Aorta (tissue), 5 donors: ENCODE results near the gene LPCAT1. TPM values are rescaled to one million over a fixed set of nuclear protein-coding genes. Genes with fewer than 3 reads are reported as not detected.

Experiments used
- ATAC-seq: fragments of 200-7000 bp; cut with Tn5 transposase; one replicate; pipeline ENCODE4 v1.9.1; 2022; ENCODE audit warnings: moderate library complexity; ENCODE audit not compliant: low FRiP score
- DNase-seq, 2 donors: peaks; one replicate each; pipeline ENCODE4 v3.0.0-alpha.2; 2020
- H3K27ac ChIP-seq, 2 donors: one replicate each; pipeline ENCODE4 v1.5.1; 2013; ENCODE audit warnings: low read length in 2 of 2, mild to moderate bottlenecking in 2 of 2, moderate library complexity in 2 of 2, control low read depth in 1 of 2, inconsistent platforms in 1 of 2, low read depth in 1 of 2
- H3K27me3 ChIP-seq, 2 donors: one replicate each; pipeline ENCODE4 v1.6.1; 2013; ENCODE audit warnings: control low read depth in 1 of 2, low read length in 1 of 2, mild to moderate bottlenecking in 1 of 2, moderate library complexity in 1 of 2; ENCODE audit not compliant: insufficient read depth in 2 of 2, control insufficient read depth in 1 of 2
- H3K36me3 ChIP-seq, 2 donors: one replicate each; pipeline ENCODE4 v1.6.1; 2013; ENCODE audit warnings: control low read depth in 1 of 2, low read length in 1 of 2, mild to moderate bottlenecking in 1 of 2; ENCODE audit not compliant: insufficient read depth in 2 of 2, control insufficient read depth in 1 of 2
- H3K4me1 ChIP-seq, 2 donors: one replicate each; pipeline ENCODE4 v1.6.1; 2013; ENCODE audit warnings: low read length in 2 of 2, control low read depth in 1 of 2, mild to moderate bottlenecking in 1 of 2, moderate library complexity in 1 of 2; ENCODE audit not compliant: insufficient read depth in 2 of 2, control insufficient read depth in 1 of 2
- H3K4me3 ChIP-seq, 2 donors: one replicate each; pipeline ENCODE4 v1.5.1; 2013; ENCODE audit warnings: low read length in 2 of 2, control low read depth in 1 of 2, mild to moderate bottlenecking in 1 of 2
- H3K9me3 ChIP-seq: one replicate; pipeline ENCODE4 v1.6.1; 2013; ENCODE audit warnings: mild to moderate bottlenecking, low read length; ENCODE audit not compliant: control insufficient read depth
- WGBS, 2 donors: extraction: QIAGEN DNeasy Blood & Tissue Kit; methylation state at CpG; one replicate each; pipeline ENCODE4 v1.1.7; 2013; 5-methylcytosine and 5-hydroxymethylcytosine counted together
- intact Hi-C, 2 donors: fragments of 100-400 bp; cut with DNase I; formaldehyde crosslinking; loops; one replicate each; pipeline versions ENCODE4 v1.14.2 to v1.15.0; 2022
- polyA plus RNA-seq, 2 donors: library from polyadenylated mRNA; stranded (reverse); fragments of 200-250 nt; gene quantifications; one replicate each; pipeline ENCODE4 v1.2.3, GENCODE V29; 2013
- total RNA-seq, 2 donors: library from RNA; stranded (reverse); fragmentation: NEBNext Ultra II Directional; extraction: Animal tissue kit (Norgen Biotek cat#: 25700); gene quantifications; one replicate each; pipeline ENCODE4 v1.2.1, GENCODE V29; 2021
- donor health status: healthy with polysubstance abuse.
- donor health status: Bipolar disorder and iron deficiency.
- donor health status: DM: no; HTN: no; CAD: no.
- donor health status: DM: no; HTN: no; CAD: no.
- donor health status: DM: yes; HTN: yes; CAD: no.

LPCAT1 gene
- total and polyA plus RNA-seq, 4 donors = 6.4 to 68.7 (median 36.4) TPM

DNA sequence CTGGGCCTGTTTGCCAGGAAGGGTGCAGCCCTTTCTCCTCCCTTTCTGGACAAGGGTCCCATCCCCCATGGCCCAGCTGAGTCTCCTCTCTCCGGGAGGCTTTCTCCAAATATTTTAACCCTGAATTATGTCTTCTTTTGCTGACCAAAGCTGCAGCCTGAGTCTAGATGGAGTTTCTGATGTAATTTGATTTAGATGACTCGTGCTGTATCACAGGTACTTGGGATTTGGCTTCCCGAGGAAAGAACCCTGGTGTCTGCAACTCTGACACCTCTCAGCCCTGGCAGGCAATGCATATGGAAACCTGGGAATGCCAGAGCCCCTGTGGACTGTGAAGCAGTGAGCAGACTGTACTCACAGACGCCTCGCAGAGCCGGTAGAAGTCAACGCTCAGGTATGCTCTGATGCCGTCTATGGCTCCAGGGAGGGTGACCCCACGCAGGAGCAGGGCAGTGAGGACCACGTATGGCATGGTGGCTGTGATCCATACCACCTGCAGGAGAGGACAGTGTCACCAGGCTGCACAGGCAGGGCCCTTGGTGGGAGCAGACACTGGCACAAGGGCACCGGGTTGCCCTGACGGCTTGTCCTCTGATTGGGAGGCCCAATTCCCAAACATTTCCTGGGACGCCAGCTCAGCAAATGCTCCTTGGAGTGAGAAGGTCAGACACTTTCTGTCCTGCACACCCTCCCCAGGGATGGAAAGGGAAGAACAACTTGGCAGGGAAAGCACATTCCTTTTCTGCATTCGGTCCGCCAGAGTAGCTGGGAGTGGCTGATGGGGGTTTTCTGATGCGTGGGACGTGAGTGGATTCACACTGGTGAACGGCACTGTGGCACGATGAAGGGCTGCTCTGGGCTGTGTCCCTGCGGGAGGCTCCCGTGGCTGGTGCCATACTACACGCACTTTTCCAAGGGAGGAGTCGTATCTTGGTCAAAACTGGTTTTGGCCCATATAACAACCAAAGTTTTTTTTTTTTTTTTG is 103.3 kb downstream of the LPCAT1 start:
- ATAC-seq = no peak

DNA sequence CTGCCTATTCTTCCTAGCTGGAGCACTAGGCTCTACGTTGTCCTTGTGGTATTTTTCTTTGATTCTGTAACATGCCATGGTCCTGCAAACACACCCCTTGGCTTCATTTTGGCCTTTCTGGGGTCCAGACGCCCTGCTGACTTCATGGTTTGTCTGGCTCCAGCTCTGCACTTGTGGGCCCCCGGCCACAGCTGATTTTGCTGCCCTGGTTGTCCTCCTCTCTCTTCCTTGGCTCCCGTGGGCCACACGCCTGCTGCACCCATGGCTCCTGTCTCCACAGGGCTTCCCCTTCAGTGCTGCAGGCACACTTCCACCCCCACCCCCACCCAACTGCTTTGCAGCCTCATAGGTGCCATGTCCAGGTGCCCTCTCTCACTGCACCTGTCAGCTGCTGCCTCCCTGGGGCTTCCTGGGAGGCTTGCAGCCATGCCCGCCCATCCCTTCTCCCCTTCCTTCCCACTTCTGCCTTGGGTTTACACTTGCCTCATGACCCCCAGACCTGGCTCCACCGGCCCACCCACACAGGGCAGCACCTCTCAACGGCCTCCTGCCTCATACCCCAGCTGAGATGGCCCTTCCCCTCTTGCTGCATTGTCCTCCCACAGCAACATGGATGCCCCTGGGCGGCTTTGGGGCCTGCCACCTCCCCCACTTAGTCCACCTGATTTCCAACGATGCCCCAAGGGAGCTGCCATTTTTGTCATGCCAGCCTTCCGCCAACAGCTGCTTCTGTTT is 104.1 kb downstream of the LPCAT1 start:
- Histone ChIP-seq H3K27me3 (no peaks in the 10 kb centered on the region), H3K36me3 (no peaks in the 10 kb centered on the region), H3K27ac (no peak overlapping the region), H3K9me3 (no peaks in the 10 kb centered on the region), H3K4me3 (no peak overlapping the region), H3K4me1 (no peaks in the 10 kb centered on the region)
- no peak for ATAC-seq
- intact Hi-C loops = no loop called here
- DNase-seq = peak; percentile 26 to 64
- 68 to 70% methylated on average over 11 of the region's 11 CpGs for WGBS, 2 donors

More for the DNA sequence above, 103.3 kb downstream of the LPCAT1 start:
- Histone ChIP-seq H3K27me3 (no peaks in the 10 kb centered on the region), H3K9me3 (peaks cover 1% of the 10 kb centered on the region), H3K27ac (no peak overlapping the region), H3K4me3 (no peak overlapping the region), H3K4me1 (no peaks in the 10 kb centered on the region), H3K36me3 (no peaks in the 10 kb centered on the region)
- intact Hi-C loops = no loop called here
- WGBS, 2 donors = 68 to 72% methylated on average over 23 of the region's 23 CpGs
- DNase-seq = peak; percentile 42 to 52

DNA sequence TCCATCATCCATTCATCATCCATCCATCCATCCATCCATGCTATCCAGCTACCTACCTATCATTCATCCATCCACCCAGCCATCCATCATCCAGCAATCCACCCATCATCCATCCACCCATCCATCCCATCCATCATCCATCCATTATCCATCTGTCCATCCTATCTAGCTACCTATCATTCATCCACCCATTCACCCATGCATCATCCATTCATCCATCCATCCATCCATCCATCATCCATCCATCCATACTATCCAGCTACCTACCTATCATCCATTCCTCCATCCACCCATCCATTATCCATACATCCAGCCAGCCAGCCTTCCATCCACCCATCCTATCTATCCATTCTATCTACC is 104.9 kb downstream of the LPCAT1 start:
- no peaks in the 10 kb centered on the region for H3K27me3 ChIP-seq
- DNase-seq = no peak
- no peak for ATAC-seq
- H3K4me3 ChIP-seq = no peak overlapping the region
- no peak overlapping the region for H3K27ac ChIP-seq
- no peaks in the 10 kb centered on the region for H3K9me3 ChIP-seq
- intact Hi-C loops = no loop called here
- no peaks in the 10 kb centered on the region for H3K4me1 ChIP-seq
- no peaks in the 10 kb centered on the region for H3K36me3 ChIP-seq

DNA sequence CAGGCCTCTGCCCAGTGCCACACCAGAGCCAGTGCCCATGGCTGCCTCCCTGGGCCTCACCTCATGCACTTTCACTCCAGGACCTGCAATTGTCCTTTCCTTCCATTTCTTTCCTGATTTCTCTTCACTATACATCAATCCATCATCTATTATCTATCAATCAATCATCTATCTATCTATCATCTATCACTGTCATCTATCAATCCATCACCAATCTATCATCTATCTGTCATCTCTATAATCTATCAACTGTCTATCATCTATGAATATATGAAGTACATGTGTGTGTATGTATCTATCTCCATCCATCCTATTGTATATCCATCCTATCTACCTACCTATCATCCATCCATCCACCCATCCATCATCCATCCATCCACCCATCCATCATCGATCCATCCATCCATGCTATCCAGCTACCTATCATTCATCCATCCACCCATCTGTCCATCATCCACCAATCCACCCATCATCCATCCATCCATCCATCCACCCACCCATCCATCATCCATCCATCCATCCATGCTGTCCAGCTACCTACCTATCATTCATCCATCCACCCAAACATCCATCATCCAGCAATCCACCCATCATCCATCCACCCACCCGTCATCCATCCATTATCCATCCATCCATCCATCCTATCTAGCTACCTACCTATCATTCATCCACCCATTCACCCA is 105.4 kb downstream of the LPCAT1 start:
- no peak overlapping the region for H3K4me3 ChIP-seq
- intact Hi-C loops = no loop called here
- 86 to 87% methylated on average over 2 of the region's 2 CpGs for WGBS, 2 donors
- no peaks in the 10 kb centered on the region for H3K9me3 ChIP-seq
- no peak for ATAC-seq
- H3K4me1 ChIP-seq = no peaks in the 10 kb centered on the region
- no peak overlapping the region for H3K27ac ChIP-seq
- H3K27me3 ChIP-seq = no peaks in the 10 kb centered on the region
- no peak for DNase-seq
- H3K36me3 ChIP-seq = no peaks in the 10 kb centered on the region

DNA sequence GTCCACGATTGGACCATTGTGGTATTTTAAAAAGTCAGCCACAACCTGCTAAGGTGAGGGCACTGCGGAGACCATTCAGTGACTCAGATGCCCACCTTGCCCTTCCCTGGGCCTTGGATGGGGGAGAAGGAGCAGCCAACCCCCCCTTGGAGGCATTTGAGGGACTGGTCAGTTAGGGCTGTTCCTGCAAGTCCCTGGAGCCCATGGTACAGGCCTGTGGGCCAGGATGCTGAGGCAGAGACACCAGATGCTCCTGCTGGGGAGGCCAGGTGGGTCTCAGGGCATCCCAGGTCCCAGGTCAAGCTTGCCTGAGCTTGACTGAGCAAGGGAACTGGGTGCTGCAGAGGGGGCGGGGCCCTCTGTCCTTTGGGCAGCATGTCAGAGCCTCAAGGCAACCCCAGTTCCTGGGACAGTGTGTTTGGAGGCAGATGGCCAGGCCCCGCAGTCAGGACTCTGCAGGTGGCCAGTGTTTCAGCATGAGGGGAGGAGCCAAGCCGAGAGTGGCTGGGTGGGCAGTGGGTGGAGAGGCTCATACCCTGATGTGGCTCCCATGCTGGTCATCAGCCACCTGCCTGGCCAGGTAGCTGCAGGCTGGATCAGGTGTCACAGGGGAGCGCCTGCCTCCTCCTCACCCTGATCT is 106.1 kb downstream of the LPCAT1 start:
- 67 to 69% methylated on average over 6 of the region's 6 CpGs for WGBS, 2 donors
- Histone ChIP-seq H3K9me3 (no peaks in the 10 kb centered on the region), H3K4me1 (no peaks in the 10 kb centered on the region), H3K27ac (no peak overlapping the region), H3K4me3 (no peak overlapping the region), H3K36me3 (no peaks in the 10 kb centered on the region), H3K27me3 (no peaks in the 10 kb centered on the region)
- intact Hi-C loops = no loop called here
- DNase-seq (peak; percentile 29 to 67), ATAC-seq (no peak)

DNA sequence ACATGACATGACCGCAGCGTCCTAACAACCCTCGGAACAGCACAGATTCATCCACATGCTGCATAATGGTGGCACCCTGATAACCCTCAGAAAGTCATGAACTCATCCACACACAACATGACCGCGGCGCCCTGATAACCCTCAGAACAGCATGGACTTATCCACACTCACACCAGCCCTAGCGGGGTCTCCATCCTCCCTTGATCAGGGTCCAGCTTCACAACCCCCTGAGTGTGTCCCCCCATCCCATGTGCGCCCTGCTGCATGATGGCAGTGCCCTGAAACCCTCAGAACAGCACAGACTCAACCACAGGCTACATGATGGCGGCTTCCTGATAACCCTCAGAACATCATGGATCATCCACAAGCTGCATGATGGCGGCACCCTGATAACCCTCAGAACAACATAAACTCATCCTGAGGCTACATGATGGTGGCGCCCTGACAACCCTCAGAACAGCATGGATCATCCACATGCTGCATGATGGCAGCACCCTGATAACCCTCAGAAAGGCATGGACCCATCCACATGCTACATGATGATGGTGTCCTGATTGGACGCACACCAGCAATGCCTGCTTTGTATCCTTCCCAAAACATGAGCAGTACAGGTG is 106.8 kb downstream of the LPCAT1 start:
- Histone ChIP-seq H3K27ac (no peak overlapping the region), H3K9me3 (no peaks in the 10 kb centered on the region), H3K27me3 (no peaks in the 10 kb centered on the region), H3K4me3 (no peak overlapping the region), H3K36me3 (no peaks in the 10 kb centered on the region), H3K4me1 (no peaks in the 10 kb centered on the region)
- 84 to 86% methylated on average over 12 of the region's 12 CpGs for WGBS, 2 donors
- intact Hi-C loops = no loop called here
- DNase-seq = peak; percentile 17 to 70
- no peak for ATAC-seq

DNA sequence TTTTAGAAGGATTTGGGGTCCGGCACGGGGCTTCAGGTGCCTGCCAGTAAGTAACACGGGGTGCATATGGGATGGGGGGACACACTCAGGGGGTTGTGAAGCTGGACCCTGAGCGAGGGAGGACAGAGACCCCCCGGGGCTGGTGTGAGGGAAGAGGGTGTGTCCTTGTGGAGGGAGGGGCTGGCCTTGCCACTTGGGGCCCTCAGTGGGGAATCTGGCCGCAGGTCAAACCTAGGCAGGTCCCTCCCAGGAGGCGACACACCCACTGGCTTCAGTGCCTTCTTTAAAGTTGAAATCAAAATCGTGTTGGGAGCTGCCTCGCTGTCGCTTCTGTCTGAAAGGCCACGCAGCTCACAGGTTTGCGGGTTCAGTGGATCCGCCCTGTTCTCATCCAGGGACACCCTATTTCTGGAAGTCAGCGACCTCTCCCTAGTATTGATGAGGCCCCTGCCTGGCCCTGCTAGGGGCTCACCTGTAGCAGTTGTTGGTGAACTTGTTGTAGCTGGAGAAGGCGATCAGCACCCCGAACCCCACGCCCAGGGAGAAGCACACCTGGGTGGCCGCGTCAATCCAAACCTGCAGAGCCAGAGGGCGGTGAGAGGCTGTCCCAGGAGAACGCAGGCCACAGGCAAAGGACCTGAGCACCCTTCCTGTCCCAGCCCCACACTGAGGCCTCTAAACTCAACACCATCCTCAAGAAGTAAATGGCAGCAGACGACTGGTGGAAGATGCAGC is 108.0 kb downstream of the LPCAT1 start:
- whole genome bisulfite sequencing, 2 donors = 74 to 76% methylated on average over 22 of the region's 22 CpGs
- Histone ChIP-seq H3K36me3 (no peaks in the 10 kb centered on the region), H3K9me3 (no peaks in the 10 kb centered on the region), H3K27me3 (no peaks in the 10 kb centered on the region), H3K27ac (no peak overlapping the region), H3K4me3 (no peak overlapping the region), H3K4me1 (no peaks in the 10 kb centered on the region)
- DNase-seq = peak; percentile 40 to 48
- intact Hi-C loops = no loop called here
- ATAC-seq = no peak
